Osteoblast (primary cell): ENCODE data around the gene ATAD3A. TPM values are rescaled to one million over a fixed set of nuclear protein-coding genes. Genes with fewer than 3 reads are reported as not detected.

Experiments
- DNase-seq: peaks from one replicate; pipeline ENCODE4 v3.0.0; 2011; ENCODE audit warnings: low spot score, mixed read lengths; ENCODE audit not compliant: insufficient read length; ENCODE audit errors: missing footprints
- H2AFZ ChIP-seq: 2 replicates; pipeline ENCODE4 v1.6.0; 2011; ENCODE audit warnings: mild to moderate bottlenecking, low read length
- H3K27ac ChIP-seq: 2 replicates; pipeline ENCODE4 v1.5.1; 2011; ENCODE audit warnings: mild to moderate bottlenecking, low read depth, low read length, moderate library complexity
- H3K27me3 ChIP-seq: 2 replicates; pipeline ENCODE4 v1.6.0; 2012; ENCODE audit warnings: mild to moderate bottlenecking, control low read depth, inconsistent platforms, low read length, moderate library complexity; ENCODE audit not compliant: insufficient read depth
- H3K36me3 ChIP-seq: 2 replicates; pipeline ENCODE4 v1.5.1; 2011; ENCODE audit warnings: mild to moderate bottlenecking, low read length, control low read depth, moderate library complexity; ENCODE audit not compliant: insufficient read depth
- H3K4me1 ChIP-seq: 2 replicates; pipeline ENCODE4 v1.5.1; 2011; ENCODE audit warnings: mild to moderate bottlenecking, low read length, control low read depth, moderate library complexity; ENCODE audit not compliant: insufficient read depth
- H3K4me2 ChIP-seq: 2 replicates; pipeline ENCODE4 v1.6.0; 2011; ENCODE audit warnings: mild to moderate bottlenecking, low read length; ENCODE audit not compliant: insufficient read depth
- H3K4me3 ChIP-seq: fragments of 200-600 bp; sonication (generic); 3 replicates; pipeline ENCODE4 v1.5.1; 2012; ENCODE audit warnings: mild to moderate bottlenecking, low read length, inconsistent platforms; ENCODE audit not compliant: insufficient read depth
- H3K79me2 ChIP-seq: 2 replicates; pipeline ENCODE4 v1.6.0; 2012; ENCODE audit warnings: mild to moderate bottlenecking, low read length, control low read depth, inconsistent platforms; ENCODE audit not compliant: insufficient read depth
- H3K9me3 ChIP-seq: 2 replicates; pipeline ENCODE4 v1.5.1; 2011; ENCODE audit warnings: low read depth, low read length, control low read depth
- H4K20me1 ChIP-seq: 2 replicates; pipeline ENCODE4 v1.6.0; 2012; ENCODE audit warnings: mild to moderate bottlenecking, low read length, control low read depth; ENCODE audit not compliant: insufficient read depth
- total RNA-seq: library from RNA; depleted of rRNA; stranded (reverse); fragments of >200 nt; gene quantifications from 2 replicates; pipeline ENCODE4 v1.2.3, GENCODE V29; 2012
- TF ChIP-seq, protein P1 (sequence below): IDR thresholded peaks from 2 replicates; pipeline ENCODE4 v1.5.1; 2011; ENCODE audit warnings: mild to moderate bottlenecking, low read depth, low read length, moderate library complexity; ENCODE audit errors: extremely low read depth

The ATAD3A gene
- total RNA-seq, 1 donor = 19.9 TPM

DNA sequence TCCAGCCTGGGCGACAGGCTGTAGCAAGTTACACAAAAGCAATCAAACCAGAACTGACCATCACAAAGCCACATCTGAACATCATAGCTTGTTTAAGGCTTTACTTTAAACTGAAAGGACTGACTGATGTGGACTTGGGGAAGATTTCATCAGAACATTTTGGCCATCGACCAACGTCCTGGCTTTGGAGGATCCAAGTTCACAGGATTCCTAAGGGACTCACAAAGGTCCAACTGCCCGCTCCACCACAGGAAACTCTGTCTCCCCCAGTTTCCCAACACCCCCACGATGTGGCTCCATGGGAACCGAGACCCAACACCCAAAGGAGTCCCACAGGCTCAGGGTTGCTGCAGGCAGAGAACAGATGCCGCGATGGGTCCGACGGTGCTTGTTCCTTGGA is 53.4 kb downstream of the ATAD3A start:
- no peak overlapping the region for H3K4me2 ChIP-seq
- peaks cover 76% of the 10 kb centered on the region for H4K20me1 ChIP-seq
- TF ChIP-seq, protein P1, sequence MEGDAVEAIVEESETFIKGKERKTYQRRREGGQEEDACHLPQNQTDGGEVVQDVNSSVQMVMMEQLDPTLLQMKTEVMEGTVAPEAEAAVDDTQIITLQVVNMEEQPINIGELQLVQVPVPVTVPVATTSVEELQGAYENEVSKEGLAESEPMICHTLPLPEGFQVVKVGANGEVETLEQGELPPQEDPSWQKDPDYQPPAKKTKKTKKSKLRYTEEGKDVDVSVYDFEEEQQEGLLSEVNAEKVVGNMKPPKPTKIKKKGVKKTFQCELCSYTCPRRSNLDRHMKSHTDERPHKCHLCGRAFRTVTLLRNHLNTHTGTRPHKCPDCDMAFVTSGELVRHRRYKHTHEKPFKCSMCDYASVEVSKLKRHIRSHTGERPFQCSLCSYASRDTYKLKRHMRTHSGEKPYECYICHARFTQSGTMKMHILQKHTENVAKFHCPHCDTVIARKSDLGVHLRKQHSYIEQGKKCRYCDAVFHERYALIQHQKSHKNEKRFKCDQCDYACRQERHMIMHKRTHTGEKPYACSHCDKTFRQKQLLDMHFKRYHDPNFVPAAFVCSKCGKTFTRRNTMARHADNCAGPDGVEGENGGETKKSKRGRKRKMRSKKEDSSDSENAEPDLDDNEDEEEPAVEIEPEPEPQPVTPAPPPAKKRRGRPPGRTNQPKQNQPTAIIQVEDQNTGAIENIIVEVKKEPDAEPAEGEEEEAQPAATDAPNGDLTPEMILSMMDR = no peak
- no peaks in the 10 kb centered on the region for H3K27me3 ChIP-seq
- peak; percentile 36 for DNase-seq
- H2AFZ ChIP-seq = no peak overlapping the region
- H3K36me3 ChIP-seq = peaks cover 63% of the 10 kb centered on the region
- peaks cover 18% of the 10 kb centered on the region for H3K4me1 ChIP-seq
- H3K4me3 ChIP-seq = no peak overlapping the region
- H3K79me2 ChIP-seq = peaks cover 96% of the 10 kb centered on the region
- H3K27ac ChIP-seq = peak overlapping the region; percentile 80
- H3K9me3 ChIP-seq = no peaks in the 10 kb centered on the region

DNA sequence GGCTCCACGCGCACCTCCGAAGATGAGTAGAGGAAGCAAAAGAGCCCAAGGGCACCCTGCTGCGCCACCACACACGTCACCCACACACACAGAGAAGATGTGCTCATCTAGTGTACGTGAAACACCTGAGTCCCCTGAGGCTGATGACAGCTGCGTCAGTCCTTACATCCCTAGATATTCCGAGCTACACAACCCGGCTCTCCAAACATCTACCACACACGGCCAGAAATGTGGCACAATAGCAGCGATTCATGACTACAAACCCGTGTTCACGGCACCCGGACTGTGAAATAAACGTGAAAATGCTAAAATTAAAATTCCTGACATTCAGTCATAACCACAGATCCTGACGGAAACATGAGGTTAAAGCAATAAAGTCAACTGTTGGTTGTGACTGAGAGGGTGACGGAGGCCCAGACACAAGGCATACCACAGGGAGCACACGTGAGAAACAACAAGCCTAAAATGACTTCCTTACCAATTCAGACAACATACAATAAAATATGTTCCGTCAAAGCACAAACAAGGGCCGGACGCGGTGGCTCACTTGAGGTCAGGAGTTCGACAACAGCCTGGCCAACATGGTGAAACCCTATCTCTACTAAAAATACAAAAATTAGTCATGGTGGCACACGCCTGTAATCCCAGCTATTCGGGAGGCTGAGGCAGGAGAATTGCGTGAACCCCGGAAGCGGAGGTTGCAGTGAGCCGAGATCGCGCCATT is 55.4 kb downstream of the ATAD3A start:
- Histone ChIP-seq H3K4me3 (peak overlapping the region; percentile 13), H3K27me3 (no peaks in the 10 kb centered on the region), H2AFZ (no peak overlapping the region), H3K4me1 (peaks cover 18% of the 10 kb centered on the region), H3K27ac (peak overlapping the region; percentile 96), H3K9me3 (no peaks in the 10 kb centered on the region), H4K20me1 (peaks cover 72% of the 10 kb centered on the region), H3K79me2 (peaks cover 98% of the 10 kb centered on the region), H3K36me3 (peaks cover 56% of the 10 kb centered on the region), H3K4me2 (peak overlapping the region; percentile 59)
- TF ChIP-seq, protein P1 = no peak
- DNase-seq = peak; percentile 94

DNA sequence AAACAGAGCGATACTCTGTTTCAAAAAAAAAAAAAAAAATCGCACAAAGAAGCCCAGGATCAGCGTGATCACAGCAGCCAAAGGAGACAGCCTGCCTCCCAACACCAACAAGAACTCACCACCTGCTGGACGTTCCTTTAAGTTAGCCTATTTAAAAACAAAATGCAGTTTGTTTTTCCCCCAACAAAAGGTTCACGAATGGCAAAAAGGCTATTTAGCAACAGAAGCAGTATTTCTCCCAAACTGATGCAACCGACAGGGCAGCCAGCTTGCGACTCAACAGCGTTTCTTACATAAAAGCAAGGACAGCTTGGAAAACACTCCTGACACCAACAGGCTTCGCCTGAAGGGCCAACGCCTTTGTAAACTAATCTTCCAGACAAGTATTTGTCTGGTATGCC is 55.9 kb downstream of the ATAD3A start:
- H3K36me3 ChIP-seq = peaks cover 50% of the 10 kb centered on the region
- DNase-seq = peak; percentile 69
- H3K4me3 ChIP-seq = no peak overlapping the region
- TF ChIP-seq, protein P1 = no peak
- H4K20me1 ChIP-seq = peaks cover 67% of the 10 kb centered on the region
- H3K4me2 ChIP-seq = peak overlapping the region; percentile 59
- peak overlapping the region; percentile 96 for H3K27ac ChIP-seq
- peaks cover 97% of the 10 kb centered on the region for H3K79me2 ChIP-seq
- no peaks in the 10 kb centered on the region for H3K9me3 ChIP-seq
- H3K27me3 ChIP-seq = no peaks in the 10 kb centered on the region
- no peak overlapping the region for H2AFZ ChIP-seq
- peaks cover 18% of the 10 kb centered on the region for H3K4me1 ChIP-seq

GRCh38 chr1:1569341-1569740 is 57.4 kb downstream of the ATAD3A start:
- Histone ChIP-seq H3K79me2 (peaks cover 97% of the 10 kb centered on the region), H3K4me3 (no peak overlapping the region), H4K20me1 (peaks cover 54% of the 10 kb centered on the region), H3K9me3 (no peaks in the 10 kb centered on the region), H3K4me1 (peaks cover 24% of the 10 kb centered on the region), H3K36me3 (peaks cover 36% of the 10 kb centered on the region), H3K27me3 (no peaks in the 10 kb centered on the region), H3K4me2 (no peak overlapping the region), H3K27ac (peak overlapping the region; percentile 24), H2AFZ (no peak overlapping the region)
- DNase-seq = peak; percentile 59
- TF ChIP-seq, protein P1 = no peak
